COR-L47 (cell line): ENCODE results near the gene ARIH2.

Experiments
- DNase-seq: peaks from one replicate; lab custom pipeline; 2025; lab: John Stamatoyannopoulos, UW

ARIH2 gene

DNA sequence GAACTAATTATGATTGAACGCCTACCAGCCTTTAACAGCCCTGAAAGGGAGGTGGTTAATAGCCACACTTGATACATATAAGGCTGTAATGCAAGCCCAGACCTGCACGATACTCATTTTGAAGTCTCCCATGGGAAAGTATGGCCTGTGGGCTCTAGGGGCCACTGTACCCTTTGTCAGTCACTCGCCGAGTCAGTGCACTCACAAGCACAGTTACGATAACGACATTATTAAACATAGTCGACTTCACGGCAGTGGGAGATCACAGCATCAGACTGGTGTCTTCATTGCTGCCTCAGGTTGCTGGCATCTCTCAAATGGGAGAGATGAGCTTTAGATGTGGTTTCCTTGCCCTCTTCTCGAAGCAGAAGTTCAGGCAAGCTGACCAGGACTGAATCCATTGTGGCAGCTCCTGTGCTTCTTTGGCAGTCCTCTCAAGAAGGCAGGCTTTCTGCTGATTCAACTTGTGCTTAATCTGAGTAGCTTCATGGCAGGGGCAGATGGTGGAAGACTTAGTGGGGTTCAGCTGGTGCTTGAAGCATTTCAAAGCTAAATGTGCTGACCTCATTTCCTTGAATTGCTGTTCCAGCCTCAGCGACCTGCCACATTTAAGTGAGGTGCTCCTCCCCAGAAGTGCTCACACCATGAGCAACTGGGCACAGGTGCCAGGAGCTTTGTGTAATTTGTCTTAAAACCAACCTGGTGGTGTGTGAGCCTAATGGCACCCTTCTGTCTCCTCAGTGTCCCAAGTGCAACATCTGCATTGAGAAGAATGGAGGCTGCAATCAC lies 55.6 kb downstream of the ARIH2 start:
- DNase-seq: no peak

DNA sequence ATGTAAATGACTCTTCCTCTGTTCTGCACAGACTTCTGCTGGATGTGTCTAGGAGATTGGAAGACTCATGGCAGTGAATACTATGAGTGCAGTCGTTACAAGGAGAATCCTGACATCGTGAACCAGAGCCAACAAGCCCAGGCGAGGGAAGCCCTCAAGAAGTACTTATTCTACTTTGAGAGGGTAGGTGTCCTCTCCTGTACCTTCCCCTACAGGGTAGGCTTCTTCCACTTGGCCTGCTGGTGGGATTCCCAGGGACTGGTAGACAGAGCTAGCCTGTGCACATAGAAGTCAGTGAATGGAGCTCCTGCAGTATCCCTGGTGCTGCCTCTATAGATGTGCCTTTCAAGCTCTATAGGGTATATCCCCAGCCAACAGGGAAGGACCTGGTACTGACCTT lies 60.8 kb downstream of the ARIH2 start:
- DNase-seq: no peak

DNA sequence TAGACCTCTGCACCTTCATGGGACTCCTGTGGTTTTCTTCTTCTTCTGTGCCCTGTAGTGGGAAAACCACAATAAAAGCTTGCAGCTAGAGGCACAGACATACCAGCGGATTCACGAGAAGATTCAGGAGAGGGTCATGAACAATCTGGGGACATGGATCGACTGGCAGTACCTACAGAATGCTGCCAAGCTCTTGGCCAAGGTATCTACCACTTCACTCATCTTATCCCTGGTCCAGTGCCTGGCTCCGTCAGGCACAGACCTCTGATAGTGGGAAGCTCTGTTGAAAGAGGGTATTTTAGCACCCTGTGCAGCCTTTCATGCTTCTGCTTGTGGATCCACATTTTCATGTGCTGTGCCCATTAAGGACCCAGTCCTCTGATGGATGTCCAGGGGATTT lies 61.7 kb downstream of the ARIH2 start:
- no peak for DNase-seq

DNA sequence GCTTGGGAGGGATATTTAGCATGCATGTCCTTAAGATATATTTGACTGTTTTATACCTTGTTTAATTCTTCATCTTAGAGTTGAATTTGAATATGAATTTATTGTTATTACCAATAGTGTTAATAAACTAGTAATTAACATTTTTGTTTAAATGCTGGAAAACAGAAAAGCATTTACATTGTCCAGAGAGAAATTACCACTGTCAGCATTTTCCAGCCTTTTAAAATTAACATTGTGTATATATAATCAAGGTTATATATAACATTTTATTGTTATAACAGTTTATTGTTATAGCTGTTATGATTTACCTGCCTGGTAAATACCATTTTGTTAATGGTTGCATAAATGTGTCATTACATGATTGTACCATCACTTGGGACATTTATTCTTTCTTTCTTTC lies 63.4 kb downstream of the ARIH2 start:
- no peak for DNase-seq

DNA sequence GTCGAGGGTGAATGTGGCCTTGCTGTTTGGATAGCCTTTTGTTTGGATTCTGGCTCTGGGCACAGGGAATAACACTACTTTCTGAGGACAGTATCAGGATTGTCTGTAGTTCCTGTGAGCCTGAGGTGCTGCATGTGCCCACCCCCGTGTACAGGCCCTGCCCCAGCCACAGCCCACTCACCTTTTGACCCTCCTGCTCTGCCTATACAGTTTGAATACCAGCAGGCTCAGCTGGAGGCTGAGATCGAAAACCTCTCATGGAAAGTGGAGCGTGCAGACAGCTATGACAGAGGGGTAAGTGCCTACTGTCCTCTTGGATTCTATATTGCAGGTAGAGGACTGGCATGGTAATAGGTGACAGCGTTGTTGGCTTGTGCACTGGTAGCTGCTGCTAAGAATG lies 64.0 kb downstream of the ARIH2 start:
- no peak for DNase-seq

DNA sequence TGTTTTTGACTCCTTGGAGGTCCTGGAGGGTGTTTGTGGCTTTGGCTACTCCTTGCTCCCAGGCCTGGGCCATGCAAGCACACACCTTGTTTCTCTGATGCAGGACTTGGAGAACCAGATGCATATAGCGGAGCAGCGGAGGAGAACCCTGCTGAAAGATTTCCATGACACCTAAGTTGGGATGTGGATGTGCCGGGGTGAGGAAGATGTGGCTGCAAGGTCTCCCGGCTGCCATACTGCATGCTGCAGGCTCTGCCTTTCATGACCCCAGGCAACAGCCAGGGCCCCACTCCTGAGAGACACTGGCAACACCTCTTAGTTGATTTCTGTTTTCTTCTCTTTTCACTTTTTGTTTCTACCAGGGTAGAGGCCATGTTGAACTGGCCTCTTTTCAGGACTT lies 64.5 kb downstream of the ARIH2 start:
- no peak for DNase-seq

DNA sequence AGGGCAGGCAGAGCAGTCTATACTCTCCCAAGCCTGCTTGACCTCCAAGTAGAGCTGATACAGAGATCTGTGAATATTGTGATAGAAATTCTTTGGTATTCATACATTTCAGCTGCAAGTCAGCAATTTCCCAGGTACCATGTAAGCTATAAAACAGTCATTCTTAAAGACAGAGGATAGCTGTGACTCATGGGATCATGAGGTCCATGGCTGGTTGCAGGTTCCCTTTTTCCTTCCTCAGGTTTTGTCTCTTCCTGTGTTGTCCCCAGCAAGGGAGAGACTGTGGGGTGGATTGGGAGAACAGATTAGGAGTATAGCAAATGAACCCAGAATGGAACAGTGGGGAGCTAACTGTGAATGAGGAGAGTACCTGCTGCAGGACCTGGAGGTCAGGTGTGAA lies 66.0 kb downstream of the ARIH2 start:
- no peak for DNase-seq

DNA sequence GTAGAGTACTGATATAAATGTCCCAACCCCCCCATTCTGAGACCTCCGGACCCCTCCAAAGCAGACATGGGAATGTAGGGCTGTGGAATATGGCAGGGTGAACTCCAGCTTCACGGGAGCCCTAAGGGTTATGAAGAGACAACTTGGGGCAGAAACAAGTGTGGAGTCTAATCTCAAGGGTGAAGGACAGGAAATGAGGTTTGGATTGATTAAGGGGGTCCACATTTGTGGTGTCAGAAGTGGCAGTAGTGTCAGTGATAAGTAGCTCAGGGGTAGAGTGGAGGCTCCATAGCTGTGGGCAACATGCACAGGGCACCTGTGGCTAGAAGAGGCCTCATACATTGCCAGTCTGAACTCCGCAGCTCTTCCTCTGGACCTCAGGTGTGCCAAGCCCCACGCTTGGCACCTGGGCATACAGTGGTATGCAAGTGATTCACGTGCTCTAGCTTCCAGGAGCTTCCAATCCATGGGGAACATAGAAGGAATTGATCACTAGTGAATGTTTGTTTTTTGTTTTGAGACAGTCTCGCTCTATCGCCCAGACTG lies 67.3 kb downstream of the ARIH2 start:
- DNase-seq: no peak

DNA sequence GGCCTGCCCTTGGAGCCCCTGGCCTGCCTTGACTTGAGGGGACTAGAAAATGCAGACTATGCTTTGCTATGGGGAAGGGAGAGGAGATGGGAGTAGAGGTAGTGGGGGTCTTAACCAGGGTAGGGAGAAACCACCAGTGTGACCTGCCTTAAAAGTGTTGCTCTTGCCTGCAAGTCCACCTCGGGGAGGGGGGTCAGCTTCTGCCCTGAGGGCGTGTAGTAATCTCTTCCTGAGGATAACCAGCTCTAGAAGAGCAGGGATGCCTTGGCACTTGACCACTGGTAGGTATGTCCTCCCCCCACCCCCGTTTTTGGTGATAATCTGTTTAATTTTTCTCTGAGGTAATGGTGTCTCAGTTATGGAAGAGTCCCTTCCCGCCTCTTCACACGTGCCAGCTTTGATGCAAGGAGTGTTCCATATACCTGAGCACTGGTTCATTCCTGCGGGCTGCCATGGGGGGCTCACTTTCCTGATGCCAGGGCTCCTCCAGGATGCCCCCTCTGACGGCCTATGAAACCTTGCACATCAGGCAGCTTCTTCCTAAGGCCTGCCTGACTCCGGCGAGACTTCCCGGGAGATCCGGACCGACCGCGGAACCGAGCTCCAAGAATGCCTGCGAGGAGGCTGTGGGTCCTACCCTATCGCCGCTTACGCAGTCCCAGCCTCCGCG lies 70.6 kb downstream of the ARIH2 start:
- DNase-seq: peak; percentile 49

DNA sequence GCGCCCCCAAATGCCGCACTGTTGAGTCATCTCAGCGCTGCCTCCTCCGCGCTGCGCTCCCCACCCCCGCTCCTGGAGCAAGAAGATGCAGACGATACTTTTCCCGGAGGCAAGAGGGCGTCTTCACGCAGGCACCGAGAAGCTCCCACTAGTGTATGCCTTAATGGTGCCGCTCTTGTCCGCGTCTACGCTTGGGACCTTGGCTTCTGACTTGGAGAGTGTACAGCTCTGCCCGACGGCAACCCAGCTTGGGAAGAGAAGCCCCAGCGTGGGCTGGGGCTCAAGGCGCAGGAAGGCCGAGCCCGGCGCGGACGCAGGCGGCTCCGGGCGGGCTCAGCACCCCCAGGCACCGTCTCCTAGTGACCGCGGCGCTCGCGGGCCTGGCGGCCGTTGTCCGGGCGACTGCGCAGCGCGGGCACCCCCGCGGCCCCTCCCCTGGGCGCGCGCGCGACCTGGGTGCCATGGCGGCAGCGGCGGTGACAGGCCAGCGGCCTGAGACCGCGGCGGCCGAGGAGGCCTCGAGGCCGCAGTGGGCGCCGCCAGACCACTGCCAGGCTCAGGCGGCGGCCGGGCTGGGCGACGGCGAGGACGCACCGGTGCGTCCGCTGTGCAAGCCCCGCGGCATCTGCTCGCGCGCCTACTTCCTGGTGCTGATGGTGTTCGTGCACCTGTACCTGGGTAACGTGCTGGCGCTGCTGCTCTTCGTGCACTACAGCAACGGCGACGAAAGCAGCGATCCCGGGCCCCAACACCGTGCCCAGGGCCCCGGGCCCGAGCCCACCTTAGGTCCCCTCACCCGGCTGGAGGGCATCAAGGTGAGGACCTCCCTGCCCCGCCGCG lies 71.4 kb downstream of the ARIH2 start, which contains the start of gene P4HTM:
Gene P4HTM (plus strand): TSS at position 446 of the 840 bp plus-strand sequence. CDS start 16 bp downstream, at position 462.
- peak; percentile 50 for DNase-seq

DNA sequence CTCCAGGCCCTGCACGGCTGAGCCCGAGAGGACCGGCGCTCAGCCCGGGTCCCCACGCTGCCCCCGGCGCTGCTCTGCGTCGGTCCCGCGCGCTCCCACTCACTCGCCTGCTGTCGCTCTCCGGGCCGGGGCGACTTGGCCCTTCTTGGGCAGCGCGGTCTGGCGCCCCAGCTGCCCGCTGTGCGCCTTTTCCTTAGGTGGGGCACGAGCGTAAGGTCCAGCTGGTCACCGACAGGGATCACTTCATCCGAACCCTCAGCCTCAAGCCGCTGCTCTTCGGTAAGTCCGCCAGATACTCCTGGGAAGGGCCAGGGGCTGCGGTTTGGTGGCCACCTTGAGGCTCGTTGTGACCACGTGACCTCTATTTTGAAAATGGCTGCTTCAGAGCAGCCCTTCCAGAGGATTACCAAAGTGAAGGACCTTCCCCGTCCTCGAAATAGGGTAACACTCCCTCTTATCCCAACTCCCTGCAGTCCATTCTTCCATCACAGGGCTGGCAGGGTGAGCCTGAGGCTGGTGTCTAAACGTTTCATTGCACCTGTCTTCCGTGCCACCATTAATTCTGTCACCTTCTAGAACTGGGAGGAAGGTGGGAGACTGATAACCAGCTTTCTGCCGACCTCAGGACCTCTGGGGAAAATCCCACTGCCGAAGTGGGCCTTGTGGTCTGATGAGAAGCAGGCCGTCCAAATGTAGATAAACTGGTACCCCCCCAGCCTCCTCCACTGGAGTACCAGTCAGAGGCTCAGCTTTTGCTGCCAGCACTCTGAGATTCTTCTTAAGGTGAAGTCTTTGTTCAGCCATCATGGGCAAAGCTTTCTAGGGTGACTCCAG lies 72.2 kb downstream of the ARIH2 start:
- DNase-seq: no peak

DNA sequence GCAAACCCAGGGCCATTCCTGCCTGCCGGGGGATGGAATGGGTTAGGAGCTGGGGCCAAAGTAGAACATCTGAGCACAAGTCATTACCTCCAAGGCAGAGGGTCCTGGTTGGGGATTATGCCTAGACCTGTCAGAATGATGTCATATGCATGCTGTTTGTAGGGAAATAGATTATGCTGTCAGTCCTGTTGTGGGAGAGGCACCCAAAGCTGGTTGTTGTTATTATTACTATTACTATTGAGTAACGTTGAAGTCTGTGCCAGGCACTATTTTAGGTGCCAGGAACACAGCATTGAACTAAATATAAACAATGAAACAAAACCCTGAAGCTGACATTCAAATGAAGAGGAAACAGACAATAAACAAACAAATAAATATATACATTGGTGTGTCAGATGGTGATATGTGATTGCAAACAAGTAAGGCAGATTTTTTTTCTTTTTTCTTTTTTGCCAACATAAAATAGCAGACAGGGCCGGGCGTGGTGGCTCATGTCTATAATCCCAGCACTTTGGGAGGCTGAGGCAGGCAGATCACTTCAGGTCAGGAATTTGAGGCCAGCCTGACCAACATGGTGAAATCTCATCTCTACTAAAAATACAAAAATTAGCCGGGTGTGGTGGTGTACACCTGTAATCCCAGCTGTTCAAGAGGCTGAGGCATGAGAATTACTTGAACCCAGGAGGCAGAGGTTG lies 73.4 kb downstream of the ARIH2 start:
- no peak for DNase-seq

DNA sequence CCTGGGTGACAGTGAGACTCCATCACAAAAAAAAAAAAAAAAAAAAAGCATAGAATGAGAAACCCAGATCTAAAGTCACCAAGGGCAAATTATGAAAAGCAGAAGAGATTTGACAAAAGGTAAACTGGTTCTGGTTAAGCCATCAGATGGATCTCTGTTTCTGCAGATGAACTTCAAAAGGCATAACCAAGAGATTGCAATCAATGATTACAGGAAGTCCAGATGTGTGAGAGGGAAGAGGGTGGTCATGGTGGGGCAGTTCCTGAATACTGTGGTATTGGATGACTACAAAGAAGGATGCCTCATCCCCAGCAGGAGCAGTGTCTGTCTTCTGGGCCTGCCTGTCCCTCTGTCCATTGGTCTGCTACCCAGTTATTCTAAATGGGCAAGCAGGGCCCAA lies 75.2 kb downstream of the ARIH2 start:
- no peak for DNase-seq

DNA sequence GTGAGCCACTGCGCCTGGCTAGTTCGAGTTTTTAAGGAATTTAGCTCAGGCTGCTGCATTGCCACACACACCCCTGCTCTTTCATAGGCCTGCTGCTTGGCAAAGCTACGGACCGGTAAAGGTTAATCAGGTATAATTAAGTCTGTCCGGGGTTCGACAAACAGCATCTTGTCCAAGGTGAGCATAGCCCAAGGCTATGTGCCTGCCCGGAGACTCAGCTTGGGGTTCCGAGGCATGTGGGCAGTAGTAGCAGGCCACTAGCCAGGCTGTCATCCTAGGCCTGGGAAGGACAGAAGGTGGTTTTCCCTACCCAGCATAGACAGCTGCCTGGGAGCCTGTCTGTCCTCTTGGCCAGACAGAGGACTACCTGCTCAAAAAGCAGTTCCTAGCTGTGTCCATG lies 78.0 kb downstream of the ARIH2 start:
- no peak for DNase-seq

DNA sequence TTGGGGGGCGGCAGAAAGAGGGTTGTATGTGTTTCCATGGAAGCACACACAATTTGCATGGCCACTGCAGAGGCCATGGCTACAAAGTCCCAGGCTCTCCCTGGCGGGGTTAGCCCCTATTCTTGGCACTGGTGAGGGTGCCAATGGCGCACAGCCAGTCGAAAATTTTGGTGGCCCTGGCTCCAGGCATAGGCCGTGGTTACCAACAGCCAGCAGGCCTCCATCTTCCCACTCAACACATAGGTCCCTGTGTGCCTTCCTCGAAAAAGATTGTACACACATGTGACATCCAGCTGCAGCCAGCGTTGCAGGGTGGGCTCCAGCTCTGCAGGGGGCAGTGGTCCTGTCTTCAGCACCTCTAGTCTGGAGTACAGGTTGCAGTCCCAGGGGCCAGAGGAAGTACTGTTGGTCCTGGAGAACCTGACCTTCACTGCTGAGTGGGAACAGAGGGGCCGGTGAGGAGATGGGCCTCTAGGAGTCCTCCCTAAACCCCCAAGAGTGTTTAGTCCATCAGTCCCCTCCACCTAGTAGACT lies 78.5 kb downstream of the ARIH2 start:
- DNase-seq: no peak

DNA sequence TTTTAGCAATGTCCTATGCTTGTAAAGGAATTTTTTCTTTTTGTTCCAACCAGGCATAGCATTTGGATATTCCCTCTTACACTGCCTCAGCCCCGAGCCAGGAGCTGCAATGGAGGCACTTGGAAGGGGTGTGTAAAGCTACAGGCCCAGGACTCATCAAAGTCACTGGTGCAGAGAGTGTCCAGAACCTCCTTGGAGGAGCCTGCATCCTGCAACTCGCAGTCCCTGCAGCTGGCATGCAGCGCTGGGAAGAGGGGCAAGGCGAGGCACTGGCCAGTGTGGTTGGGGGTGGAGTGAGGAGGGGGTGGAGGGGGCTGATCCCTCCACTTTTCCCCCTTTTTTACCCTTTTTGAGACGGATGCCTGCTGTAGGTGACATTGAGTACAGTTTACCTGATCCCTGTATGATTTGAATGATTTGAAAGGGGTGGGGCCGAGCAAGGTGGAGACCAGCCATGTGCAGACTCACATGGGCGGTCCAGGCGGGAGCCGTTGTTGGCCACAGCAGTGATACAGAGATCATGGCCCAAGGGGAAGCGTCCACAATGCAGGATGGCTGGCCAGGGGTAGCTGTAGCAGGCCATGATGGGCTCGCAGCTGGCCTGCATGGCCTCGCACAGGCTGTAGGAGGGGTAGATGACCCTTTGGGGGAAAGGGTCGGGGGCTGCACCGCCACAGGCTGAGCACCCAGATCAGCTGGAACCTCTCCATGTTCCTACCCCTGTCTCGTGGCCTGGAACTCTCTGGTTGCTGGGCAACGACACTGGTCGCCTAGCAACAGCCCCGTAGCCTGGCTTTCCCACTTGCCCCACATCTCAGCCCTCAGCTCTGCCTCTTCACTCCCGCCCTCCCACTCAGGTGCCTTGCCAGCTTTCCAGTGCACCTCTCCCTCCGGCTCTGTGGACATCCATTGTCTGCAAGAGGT lies 79.3 kb downstream of the ARIH2 start:
- peak; percentile 54 for DNase-seq

DNA sequence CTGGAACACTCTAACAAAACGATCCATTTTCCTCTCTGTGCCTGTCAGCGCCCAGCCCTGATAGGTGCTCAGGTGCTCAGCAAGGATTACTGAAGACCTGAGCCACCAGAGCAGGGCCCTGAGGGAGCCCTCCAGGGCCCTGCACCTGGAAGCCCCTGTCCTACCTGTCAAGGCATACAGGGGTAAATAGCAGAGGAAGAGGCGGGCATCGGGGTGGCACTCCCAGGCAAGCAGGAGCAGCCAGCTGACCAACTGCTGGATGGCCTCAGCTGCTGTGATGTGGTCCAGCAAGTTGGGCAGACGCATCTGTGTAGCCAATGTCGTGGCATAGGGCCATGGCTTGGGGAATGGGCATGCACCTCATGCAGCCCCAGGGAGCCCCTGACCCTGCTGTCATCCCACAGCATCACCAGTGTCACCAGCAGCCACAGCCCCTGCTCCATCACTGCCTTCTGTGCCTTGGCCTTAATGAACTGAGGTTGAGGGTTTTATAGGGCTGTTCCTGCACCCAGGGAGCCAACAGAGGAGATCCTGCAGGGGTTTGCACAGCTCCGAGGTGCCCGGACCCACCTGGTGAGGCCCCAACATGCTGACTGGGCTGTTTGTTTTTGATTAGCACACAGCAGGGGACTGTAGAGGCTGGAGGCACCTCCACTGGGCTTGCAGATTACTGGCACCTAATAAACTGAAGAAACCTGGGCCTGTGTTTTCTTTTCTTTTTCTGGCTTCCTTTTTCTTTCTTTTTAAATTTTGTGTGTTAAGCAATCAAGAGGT lies 80.6 kb downstream of the ARIH2 start:
- DNase-seq: peak; percentile 46

DNA sequence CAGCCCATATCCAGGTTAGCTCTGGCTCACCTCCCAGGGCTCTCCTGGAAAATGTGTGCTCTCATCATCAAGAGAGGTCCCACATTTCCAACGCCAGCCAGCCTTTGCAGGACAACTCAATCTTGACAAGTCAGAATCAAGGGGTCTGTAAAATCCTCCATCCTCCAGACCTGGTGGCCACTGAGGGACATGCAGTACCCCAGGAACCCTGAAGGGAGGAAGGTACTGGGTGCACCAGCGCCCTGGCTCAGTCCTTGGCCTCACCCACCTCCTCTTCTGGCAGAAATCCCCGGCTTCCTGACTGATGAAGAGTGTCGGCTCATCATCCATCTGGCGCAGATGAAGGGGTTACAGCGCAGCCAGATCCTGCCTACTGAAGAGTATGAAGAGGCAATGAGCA lies 82.5 kb downstream of the ARIH2 start:
- no peak for DNase-seq
